Hepatocyte (in vitro differentiated cells): ENCODE measurements around the gene ERH.

Experiments
- EZH2 ChIP-seq: fragments of 200-600 bp; sonication (generic); IDR thresholded peaks from 2 replicates; pipeline ENCODE4 v1.6.1; 2016; ENCODE audit warnings: antibody characterized with exemption, mild to moderate bottlenecking, borderline replicate concordance
- TF ChIP-seq, protein P1 (sequence below): fragments of 200-600 bp; sonication (generic); IDR thresholded peaks from 2 replicates; pipeline ENCODE4 v1.5.1; 2016; ENCODE audit warnings: antibody characterized with exemption, mild to moderate bottlenecking; ENCODE audit not compliant: poor library complexity

DNA sequence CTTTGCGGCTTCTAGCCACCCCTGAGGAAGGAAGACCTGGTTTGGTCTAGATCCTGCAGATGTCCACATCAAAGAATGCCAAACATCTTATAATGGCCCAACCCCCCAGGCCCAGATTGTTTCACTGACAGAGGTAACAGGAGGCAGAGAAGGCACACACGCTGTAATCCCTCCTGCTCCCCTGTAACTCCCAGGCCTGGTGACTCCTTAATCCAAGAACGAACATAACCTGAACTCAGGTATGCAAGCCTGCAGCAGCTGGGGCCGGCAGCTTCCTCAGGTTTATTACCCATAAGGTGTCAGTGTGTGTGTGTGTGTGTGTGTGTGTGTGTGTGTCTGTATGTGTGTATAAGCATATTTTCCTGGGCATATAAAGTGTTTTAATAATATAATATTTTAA lies 52.7 kb downstream of the ERH start:
- TF ChIP-seq, protein P1, sequence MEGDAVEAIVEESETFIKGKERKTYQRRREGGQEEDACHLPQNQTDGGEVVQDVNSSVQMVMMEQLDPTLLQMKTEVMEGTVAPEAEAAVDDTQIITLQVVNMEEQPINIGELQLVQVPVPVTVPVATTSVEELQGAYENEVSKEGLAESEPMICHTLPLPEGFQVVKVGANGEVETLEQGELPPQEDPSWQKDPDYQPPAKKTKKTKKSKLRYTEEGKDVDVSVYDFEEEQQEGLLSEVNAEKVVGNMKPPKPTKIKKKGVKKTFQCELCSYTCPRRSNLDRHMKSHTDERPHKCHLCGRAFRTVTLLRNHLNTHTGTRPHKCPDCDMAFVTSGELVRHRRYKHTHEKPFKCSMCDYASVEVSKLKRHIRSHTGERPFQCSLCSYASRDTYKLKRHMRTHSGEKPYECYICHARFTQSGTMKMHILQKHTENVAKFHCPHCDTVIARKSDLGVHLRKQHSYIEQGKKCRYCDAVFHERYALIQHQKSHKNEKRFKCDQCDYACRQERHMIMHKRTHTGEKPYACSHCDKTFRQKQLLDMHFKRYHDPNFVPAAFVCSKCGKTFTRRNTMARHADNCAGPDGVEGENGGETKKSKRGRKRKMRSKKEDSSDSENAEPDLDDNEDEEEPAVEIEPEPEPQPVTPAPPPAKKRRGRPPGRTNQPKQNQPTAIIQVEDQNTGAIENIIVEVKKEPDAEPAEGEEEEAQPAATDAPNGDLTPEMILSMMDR: no peak
- no peak for TF ChIP-seq EZH2
